Omental fat pad (tissue), 4 donors: Measurements from ENCODE around the gene ALDH5A1. TPM values are rescaled to one million over a fixed set of nuclear protein-coding genes. Genes with fewer than 3 reads are reported as not detected.

Experiments used
- ATAC-seq: fragments of 150-250 bp; one replicate; pipeline ENCODE4 v1.9.1; 2016; ENCODE audit warnings: mild to moderate bottlenecking, moderate library complexity; ENCODE audit not compliant: low FRiP score
- DNase-seq: peaks from one replicate; pipeline ENCODE4 v3.0.0-alpha.2; 2019; ENCODE audit warnings: low spot score
- total RNA-seq, 4 donors: library from RNA; depleted of rRNA; stranded (reverse); fragments of >200 nt; gene quantifications; one replicate each; pipeline ENCODE4 v1.1.0, GENCODE V29; 2016
- TF ChIP-seq, protein P1 (sequence below), 3 donors: fragments of 450-650 bp; IDR thresholded peaks; one replicate each; pipeline ENCODE4 v1.5.1; 2016 to 2017; ENCODE audit warnings: antibody characterized with exemption in 3 of 3, mild to moderate bottlenecking in 3 of 3, moderate library complexity in 2 of 3

The ALDH5A1 gene
- total RNA-seq, 4 donors from 2014 or later, result 3.8 to 6.1 (median 4.9) TPM

GRCh38 chr6:24564081-24564480, 69.3 kb downstream of the ALDH5A1 start:
- ATAC-seq, result no peak
- no peak for DNase-seq
- TF ChIP-seq, protein P1, sequence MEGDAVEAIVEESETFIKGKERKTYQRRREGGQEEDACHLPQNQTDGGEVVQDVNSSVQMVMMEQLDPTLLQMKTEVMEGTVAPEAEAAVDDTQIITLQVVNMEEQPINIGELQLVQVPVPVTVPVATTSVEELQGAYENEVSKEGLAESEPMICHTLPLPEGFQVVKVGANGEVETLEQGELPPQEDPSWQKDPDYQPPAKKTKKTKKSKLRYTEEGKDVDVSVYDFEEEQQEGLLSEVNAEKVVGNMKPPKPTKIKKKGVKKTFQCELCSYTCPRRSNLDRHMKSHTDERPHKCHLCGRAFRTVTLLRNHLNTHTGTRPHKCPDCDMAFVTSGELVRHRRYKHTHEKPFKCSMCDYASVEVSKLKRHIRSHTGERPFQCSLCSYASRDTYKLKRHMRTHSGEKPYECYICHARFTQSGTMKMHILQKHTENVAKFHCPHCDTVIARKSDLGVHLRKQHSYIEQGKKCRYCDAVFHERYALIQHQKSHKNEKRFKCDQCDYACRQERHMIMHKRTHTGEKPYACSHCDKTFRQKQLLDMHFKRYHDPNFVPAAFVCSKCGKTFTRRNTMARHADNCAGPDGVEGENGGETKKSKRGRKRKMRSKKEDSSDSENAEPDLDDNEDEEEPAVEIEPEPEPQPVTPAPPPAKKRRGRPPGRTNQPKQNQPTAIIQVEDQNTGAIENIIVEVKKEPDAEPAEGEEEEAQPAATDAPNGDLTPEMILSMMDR (IDR thresholded peaks at IDR 0.05), result no peak

GRCh38 chr6:24565196-24565595, 70.4 kb downstream of the ALDH5A1 start:
- DNase-seq (no peak), ATAC-seq (no peak)
- TF ChIP-seq, protein P1 (IDR thresholded peaks at IDR 0.05), result no peak

GRCh38 chr6:24566020-24566767, 71.4 kb downstream of the ALDH5A1 start:
- DNase-seq, result no peak
- TF ChIP-seq, protein P1 (IDR thresholded peaks at IDR 0.05), result no peak
- ATAC-seq, result no peak

GRCh38 chr6:24568683-24569082, 73.9 kb downstream of the ALDH5A1 start:
- no peak for ATAC-seq
- TF ChIP-seq, protein P1 (IDR thresholded peaks at IDR 0.05), result no peak
- DNase-seq, result no peak

DNA sequence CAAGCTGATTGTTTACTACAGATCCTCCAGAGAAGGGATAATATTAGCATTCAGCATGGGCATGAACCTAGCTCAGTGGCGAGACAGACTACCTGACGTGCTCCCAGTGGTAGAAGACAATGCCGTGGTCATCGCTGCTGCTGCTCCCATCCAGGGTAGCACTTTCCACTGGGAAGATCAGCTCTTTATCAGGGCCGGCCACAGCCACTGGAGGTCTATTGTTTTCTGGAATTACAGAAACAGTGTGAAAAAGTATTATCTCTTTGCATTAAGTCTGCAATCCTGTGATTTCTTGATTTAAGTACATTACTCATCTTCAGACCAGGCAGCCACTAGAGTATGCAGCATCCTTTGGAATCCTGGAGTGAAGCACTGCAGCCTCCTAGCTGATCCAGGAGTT, 75.0 kb downstream of the ALDH5A1 start:
- no peak for DNase-seq
- TF ChIP-seq, protein P1 (IDR thresholded peaks at IDR 0.05), result no peak
- ATAC-seq, result no peak

GRCh38 chr6:24571361-24571760, 76.6 kb downstream of the ALDH5A1 start:
- no peak for DNase-seq
- no peak for ATAC-seq
- TF ChIP-seq, protein P1 (IDR thresholded peaks at IDR 0.05), result no peak

DNA sequence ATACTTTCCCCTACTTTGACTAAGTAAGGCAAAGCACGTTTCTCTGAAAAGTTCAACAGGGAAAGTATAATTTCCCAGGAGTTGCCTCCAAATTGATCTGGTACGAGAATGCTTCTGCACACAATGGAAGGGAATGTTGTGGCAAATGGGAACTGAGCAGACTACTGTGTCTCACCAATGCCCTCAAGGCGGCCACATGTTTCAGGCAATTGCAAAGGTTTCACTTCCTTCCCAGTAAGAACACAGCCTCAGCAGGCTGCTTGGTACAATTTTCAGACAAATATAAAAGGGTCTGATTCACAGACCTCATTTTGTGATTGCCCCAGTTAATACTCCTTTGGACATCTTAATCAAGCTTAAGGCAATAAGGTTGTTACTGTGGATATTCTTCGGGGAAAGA, 80.0 kb downstream of the ALDH5A1 start:
- ATAC-seq, result no peak
- TF ChIP-seq, protein P1 (IDR thresholded peaks at IDR 0.05), result no peak
- no peak for DNase-seq
